Measurements from ENCODE around the gene LCOR. TPM values are rescaled to one million over a fixed set of nuclear protein-coding genes. Genes with fewer than 3 reads are reported as not detected.

Gene LCOR
- total RNA-seq, 4 donors from 2014 or later = 7.7 to 2,027 (median 132) TPM

GRCh38 chr10:97005349-97005748, 173.3 kb downstream of the LCOR start:
- Histone ChIP-seq H3K36me3 (no peaks in the 10 kb centered on the region), H3K4me3 (no peak overlapping the region), H3K4me1 (no peaks in the 10 kb centered on the region), H3K27ac (no peak overlapping the region), H3K9me3 (peaks cover 0 to 5% of the 10 kb centered on the region in 2 donors), H3K27me3 (no peaks in the 10 kb centered on the region)
- TF ChIP-seq POLR2A (IDR thresholded peaks at IDR 0.05) = no peak
- no peak for TF ChIP-seq CTCF (IDR thresholded peaks at IDR 0.05)
- intact Hi-C loops (cut with DNase I; ENCODE audit: low total_unique reads) = no loop called here
- DNase-seq = no peak

GRCh38 chr10:97006364-97006763, 174.3 kb downstream of the LCOR start:
- Histone ChIP-seq H3K9me3 (peaks cover 0 to 5% of the 10 kb centered on the region in 2 donors), H3K27me3 (no peaks in the 10 kb centered on the region), H3K27ac (no peak overlapping the region), H3K4me3 (no peak overlapping the region), H3K4me1 (no peaks in the 10 kb centered on the region), H3K36me3 (no peaks in the 10 kb centered on the region)
- DNase-seq = no peak
- intact Hi-C loops (cut with DNase I; ENCODE audit: low total_unique reads) = no loop called here
- TF ChIP-seq POLR2A (IDR thresholded peaks at IDR 0.05) (no peak), CTCF (IDR thresholded peaks at IDR 0.05) (no peak)

DNA sequence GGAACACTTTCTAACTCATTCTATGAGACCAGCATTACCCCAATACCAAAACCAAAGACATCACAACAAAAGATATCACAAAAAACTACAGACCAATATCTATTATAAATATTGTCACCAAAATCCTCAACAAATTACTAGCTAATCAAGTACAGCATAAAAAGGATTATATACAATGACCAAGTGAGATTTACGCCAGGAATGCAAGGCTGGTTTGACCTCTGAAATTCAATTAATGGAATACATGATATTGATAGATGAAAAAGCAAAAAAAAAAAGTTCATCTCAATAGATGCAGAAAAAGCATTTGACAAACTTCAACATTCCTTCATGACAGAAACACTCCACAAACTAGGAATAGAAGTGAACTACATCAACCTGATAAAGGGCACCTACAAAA, 175.3 kb downstream of the LCOR start:
- Histone ChIP-seq H3K4me1 (no peaks in the 10 kb centered on the region), H3K27ac (no peak overlapping the region), H3K9me3 (peaks cover 0 to 5% of the 10 kb centered on the region in 2 donors), H3K36me3 (no peaks in the 10 kb centered on the region), H3K27me3 (no peaks in the 10 kb centered on the region), H3K4me3 (no peak overlapping the region)
- no peak for DNase-seq
- intact Hi-C loops (cut with DNase I; ENCODE audit: low total_unique reads) = no loop called here
- no peak for TF ChIP-seq POLR2A (IDR thresholded peaks at IDR 0.05)
- TF ChIP-seq CTCF (IDR thresholded peaks at IDR 0.05) = no peak

DNA sequence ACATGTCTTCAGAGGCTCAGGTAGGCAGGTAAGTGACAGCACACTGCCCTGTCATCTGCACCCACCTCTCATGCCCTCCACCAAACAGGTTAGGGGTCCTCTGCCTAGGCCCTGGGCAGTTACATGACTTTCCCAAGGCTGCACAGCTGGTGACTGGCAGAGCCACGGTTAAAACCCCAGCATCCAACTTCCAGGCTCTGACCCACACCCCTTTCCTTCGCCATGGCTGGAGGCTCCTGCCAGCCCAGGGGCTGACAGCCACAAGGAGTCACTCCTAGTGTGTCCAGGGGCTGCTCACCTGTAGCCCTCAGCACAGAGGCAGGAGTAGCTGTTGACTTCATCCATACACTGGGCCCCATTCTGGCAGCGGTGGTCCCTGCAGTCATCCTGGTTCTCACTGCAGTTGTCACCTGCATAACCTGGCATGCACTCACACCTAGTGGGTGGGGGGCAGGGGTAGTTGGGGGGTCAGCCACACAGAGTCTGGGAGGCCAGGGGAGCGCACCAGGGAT, 178.7 kb downstream of the LCOR start:
- no peaks in the 10 kb centered on the region for H3K4me1 ChIP-seq
- H3K9me3 ChIP-seq = peaks cover 0 to 5% of the 10 kb centered on the region in 2 donors
- no peaks in the 10 kb centered on the region for H3K27me3 ChIP-seq
- H3K36me3 ChIP-seq = no peaks in the 10 kb centered on the region
- intact Hi-C loops (cut with DNase I; ENCODE audit: low total_unique reads) = no loop called here
- H3K27ac ChIP-seq = no peak overlapping the region
- TF ChIP-seq CTCF (IDR thresholded peaks at IDR 0.05) (no peak), POLR2A (IDR thresholded peaks at IDR 0.05) (no peak)
- H3K4me3 ChIP-seq = no peak overlapping the region
- no peak for DNase-seq

DNA sequence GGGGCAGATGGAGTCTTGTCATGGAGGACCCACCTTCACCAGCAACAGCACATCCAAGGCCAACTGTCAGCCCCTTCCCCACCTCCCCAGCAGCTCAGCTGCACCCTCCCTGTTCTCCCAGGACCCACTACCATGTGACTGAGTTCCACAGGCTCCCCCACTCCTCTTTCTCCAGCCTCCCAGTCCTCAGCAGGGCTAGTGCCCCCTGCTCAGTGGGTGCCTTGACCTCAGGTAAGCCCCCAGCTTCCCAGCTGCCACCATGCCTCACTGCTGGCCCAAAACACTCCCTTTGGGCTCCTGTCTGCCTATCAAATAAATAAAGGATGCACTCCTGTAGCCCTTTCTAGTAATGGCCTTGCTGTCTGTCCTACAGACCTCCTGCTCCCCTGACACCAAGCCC, 179.3 kb downstream of the LCOR start:
- H3K27ac ChIP-seq = no peak overlapping the region
- TF ChIP-seq POLR2A (IDR thresholded peaks at IDR 0.05) = no peak
- no peak for TF ChIP-seq CTCF (IDR thresholded peaks at IDR 0.05)
- H3K27me3 ChIP-seq = no peaks in the 10 kb centered on the region
- intact Hi-C loops (cut with DNase I; ENCODE audit: low total_unique reads) = no loop called here
- H3K4me1 ChIP-seq = no peaks in the 10 kb centered on the region
- H3K9me3 ChIP-seq = peaks cover 0 to 5% of the 10 kb centered on the region in 2 donors
- H3K36me3 ChIP-seq = no peaks in the 10 kb centered on the region
- H3K4me3 ChIP-seq = no peak overlapping the region
- no peak for DNase-seq
